ENCODE measurements around the gene FDX2. TPM values are rescaled to one million over a fixed set of nuclear protein-coding genes. Genes with fewer than 3 reads are reported as not detected.

The FDX2 gene
- total and polyA plus RNA-seq, 2 of the 8 experiments (the other 6 are each of a cell fraction or from before 2014, with no cell fraction given): 27.0 to 64.4 TPM

DNA sequence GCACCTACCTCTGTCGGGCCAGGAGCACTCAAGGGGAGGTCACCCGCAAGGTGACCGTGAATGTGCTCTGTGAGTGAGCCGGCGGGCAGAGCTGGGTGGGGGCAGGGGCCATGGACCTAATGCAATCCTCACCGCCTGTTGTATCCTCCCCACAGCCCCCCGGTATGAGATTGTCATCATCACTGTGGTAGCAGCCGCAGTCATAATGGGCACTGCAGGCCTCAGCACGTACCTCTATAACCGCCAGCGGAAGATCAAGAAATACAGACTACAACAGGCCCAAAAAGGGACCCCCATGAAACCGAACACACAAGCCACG, 30.9 kb downstream of the FDX2 start:
- no peak overlapping the region for H4K5ac ChIP-seq (ENCODE audit: insufficient read length, low read depth, low read length)
- no peak overlapping the region; the same call in 1 of the 2 replicates for H2BK12ac ChIP-seq (ENCODE audit: low read depth, low read length)
- no peaks in the 10 kb centered on the region for H3K9me3 ChIP-seq (ENCODE audit: insufficient read depth in 2 of 2, low read depth in 1 of 2, low read length in 1 of 2)
- no peak overlapping the region for H3K56ac ChIP-seq (replicated peaks; ENCODE audit: insufficient read length, low read depth, low read length)
- H2AK5ac ChIP-seq (ENCODE audit: low read depth, low read length): no peak overlapping the region
- CTCF ChIA-PET (ENCODE audit: partially characterized antibody): interaction anchor here (1.0 to 11.6 kb wide), 4 partner anchors 15 to 51 kb away, joined by 3 to 94 read pairs (median 12); partner anchors contain the start of gene ICAM1
- H3K4me3 ChIP-seq (ENCODE audit: extremely low read depth in 1 of 4, insufficient read depth in 2 of 4, low read depth in 3 of 4, low read length in 4 of 4): no peak overlapping the region
- H2BK120ac ChIP-seq (replicated peaks; ENCODE audit: low read depth, low read length): no peak overlapping the region
- peaks cover 11% of the 10 kb centered on the region; the same call in 1 of the 2 replicates for H3K23me2 ChIP-seq (ENCODE audit: low read depth, low read length)
- H3K4ac ChIP-seq (replicated peaks; ENCODE audit: insufficient read length, low read depth, low read length): no peak overlapping the region
- H3K18ac ChIP-seq (ENCODE audit: extremely low read depth, low read length): no peak overlapping the region
- DNase-seq (ENCODE audit: low read depth in 1 of 2, low spot score in 2 of 2): no peak
- no peak overlapping the region for H3K9ac ChIP-seq (replicated peaks in 1 of 4; ENCODE audit: extremely low read depth in 1 of 4, low read depth in 3 of 4, low read length in 3 of 4)
- WGBS, 2 experiments (ENCODE audit: extremely low coverage in 1 of 2, insufficient coverage in 1 of 2, insufficient read length in 1 of 2, insufficient replicate concordance in 2 of 2, low coverage in 1 of 2, low lambda C conversion rate in 2 of 2, missing lambda C conversion rate in 1 of 2): 94% methylated on average over 13 of the region's 13 CpGs; no CpG with 5 or more reads in 1 of the 2 experiments
- peaks cover 0 to 17% (median 8%) of the 10 kb centered on the region in 4 experiments; a peak in 6 of 7 replicates for H3K4me1 ChIP-seq (replicated peaks in 1 of 4; ENCODE audit: control insufficient read depth in 3 of 4, insufficient read depth in 4 of 4, low read length in 3 of 4)
- H2BK15ac ChIP-seq (ENCODE audit: low read length): no peak overlapping the region
- H2BK5ac ChIP-seq (ENCODE audit: low read depth, low read length): no peak overlapping the region
- TF ChIP-seq TBP (IDR thresholded peaks at IDR 0.05; ENCODE audit: low read depth, low read length) (no peak), NANOG (IDR thresholded peaks at IDR 0.05; ENCODE audit: insufficient read depth, low read depth, low read length, poor library complexity, severe bottlenecking) (no peak)
- no peak overlapping the region for H4K8ac ChIP-seq (ENCODE audit: extremely low read depth, insufficient read depth, low read length)
- no peak for FAIRE-seq
- no peak overlapping the region for H3K14ac ChIP-seq (ENCODE audit: insufficient read length)
- no peak overlapping the region for H3K4me2 ChIP-seq (ENCODE audit: insufficient read depth in 1 of 2, low read depth in 2 of 2, low read length in 2 of 2)
- H3K27me3 ChIP-seq (replicated peaks in 1 of 4; ENCODE audit: control insufficient read depth in 3 of 4, extremely low read depth in 1 of 4, insufficient read depth in 3 of 4, low read length in 3 of 4): peaks cover 12 to 32% (median 22%) of the 10 kb centered on the region in 4 experiments
- H3K79me1 ChIP-seq (ENCODE audit: low read depth, low read length): no peaks in the 10 kb centered on the region; the same call in 1 of the 2 replicates
- no peak overlapping the region for H3K23ac ChIP-seq (ENCODE audit: insufficient read length)
- H3K27ac ChIP-seq (ENCODE audit: low read depth, low read length): no peak overlapping the region
- H2BK20ac ChIP-seq (ENCODE audit: low read length): no peak overlapping the region
- H4K20me1 ChIP-seq (replicated peaks in 1 of 2; ENCODE audit: control insufficient read depth in 1 of 2, insufficient read depth in 2 of 2, low read length in 2 of 2): no peaks in the 10 kb centered on the region
- no peaks in the 10 kb centered on the region for H3K79me2 ChIP-seq (ENCODE audit: control insufficient read depth in 1 of 2, insufficient read depth in 2 of 2, low read length in 2 of 2)
- POLR2A ChIA-PET (ENCODE audit: partially characterized antibody): interaction anchor here (0.9 kb wide), 2 partner anchors 23 to 38 kb away, joined by 3 read pairs; no protein-coding TSS in a partner anchor
- no peak overlapping the region for H2AFZ ChIP-seq (ENCODE audit: low read length)
- H3K36me3 ChIP-seq (ENCODE audit: control insufficient read depth in 2 of 4, insufficient read depth in 4 of 4, low read length in 3 of 4): no peaks in the 10 kb centered on the region
- H4K91ac ChIP-seq (replicated peaks; ENCODE audit: insufficient read length, low read length): no peak overlapping the region
